ENCODE results near the gene RSPH1.

Gene RSPH1

DNA sequence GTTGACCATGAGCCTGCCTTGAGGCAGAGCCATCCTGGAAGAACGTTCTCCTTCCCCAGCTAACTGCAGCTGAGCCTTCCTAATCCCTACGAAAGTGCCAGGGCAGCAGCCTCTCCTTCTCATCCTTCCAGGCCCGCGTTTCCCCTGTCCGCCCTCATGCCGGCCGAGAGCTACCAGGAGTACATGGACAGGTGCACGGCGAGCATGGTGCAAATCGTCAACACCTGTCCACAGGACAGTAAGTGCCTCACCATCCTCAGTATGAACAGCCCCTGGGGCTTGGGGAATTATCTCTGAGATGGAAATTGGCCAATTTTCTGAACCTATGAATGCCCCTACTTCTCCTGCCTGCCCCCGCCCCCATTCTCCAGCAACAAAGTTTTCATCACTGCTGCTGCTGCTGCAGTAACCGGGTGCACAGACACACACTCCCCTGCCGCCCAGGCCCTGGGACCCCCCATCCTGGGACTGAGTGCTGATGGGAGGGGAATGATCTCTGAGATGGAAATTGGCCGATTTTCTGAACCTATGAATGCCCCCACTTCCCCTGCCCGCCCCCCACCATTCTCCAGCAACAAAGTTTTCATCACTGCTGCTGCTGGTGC, 52.7 kb downstream of the RSPH1 start:
- FAIRE-seq: no peak

DNA sequence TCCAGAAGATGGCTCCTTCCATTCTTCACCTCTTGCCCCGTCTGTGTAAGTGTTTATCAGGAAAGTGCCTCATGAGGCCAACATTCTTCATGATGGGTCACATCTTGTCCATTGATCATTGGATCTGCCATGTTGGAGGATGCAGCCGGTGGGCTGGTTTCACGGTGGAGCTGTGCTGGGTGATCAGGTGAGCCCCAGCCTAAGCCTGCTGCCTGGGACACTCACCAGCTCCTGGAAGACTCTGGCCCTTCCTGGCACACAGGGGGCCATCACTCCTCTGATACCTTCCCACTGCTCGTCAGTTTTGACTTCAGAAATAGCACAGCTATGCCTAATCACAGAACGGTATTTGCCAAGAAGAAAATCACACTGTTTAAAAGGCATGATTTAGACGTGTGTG, 54.1 kb downstream of the RSPH1 start:
- FAIRE-seq: no peak

DNA sequence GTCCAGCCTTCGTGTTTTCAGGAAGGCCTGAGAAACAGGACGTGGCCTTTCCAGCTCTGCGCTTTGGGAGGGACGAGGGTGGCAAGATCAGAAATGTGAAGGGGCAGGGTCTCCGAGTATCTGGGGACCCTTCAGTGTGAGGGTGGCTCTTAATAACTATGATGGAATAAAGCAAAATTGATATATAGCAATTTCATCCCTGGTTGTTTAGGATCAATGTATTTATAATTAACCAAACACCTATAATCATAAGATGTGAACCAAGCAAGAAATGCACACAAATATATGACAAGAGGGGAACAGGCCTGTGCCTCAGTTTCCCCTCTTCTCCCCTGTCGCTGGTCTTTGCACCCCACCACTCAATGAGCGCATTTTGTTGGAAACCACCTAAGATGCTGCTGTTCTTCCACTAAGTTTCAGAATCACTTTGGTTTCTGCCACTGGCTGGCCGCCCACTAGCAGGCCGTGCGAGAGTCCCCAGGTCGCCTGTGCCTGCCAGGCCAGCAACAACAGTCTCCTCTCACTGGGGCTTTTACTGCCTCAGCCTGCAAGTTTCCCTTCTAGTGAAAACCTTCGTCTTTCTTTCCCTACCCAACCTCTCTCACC, 55.7 kb downstream of the RSPH1 start:
- FAIRE-seq: no peak

DNA sequence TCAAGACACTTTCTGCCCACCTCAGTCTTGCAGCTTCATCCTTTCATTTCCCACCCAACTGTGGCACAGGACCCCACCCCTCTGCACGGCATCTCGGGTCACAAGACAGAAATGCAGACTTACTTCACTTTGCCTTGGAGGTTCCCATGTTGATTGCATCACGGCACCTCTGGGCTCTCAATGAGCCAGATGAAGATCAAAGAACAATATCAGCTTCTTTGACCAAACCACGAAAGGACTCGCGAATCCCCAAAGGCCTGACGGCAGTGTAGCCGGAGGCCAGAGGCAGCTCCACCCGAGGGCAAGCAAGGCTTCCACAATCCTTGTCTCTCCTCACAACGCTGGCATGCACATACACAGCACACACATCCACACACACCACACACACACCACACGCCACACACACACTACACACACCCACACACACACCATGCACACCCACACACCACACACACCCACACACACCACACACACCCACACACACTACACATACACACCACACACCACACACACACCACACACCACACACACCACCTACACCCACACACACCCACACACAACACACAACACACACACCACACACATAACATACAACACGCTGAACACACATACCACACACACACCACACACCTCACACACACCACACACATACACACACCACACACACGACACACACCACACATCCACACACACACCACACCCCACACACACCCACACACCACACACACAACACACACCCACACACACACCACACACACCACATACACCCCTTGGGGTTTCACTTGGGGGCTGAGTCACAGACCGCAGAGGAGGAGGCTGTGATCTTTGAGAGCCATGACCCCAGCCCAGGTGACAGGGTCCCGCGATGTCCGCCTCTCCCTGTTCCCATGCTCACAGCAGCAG, 56.5 kb downstream of the RSPH1 start:
- no peak for FAIRE-seq

DNA sequence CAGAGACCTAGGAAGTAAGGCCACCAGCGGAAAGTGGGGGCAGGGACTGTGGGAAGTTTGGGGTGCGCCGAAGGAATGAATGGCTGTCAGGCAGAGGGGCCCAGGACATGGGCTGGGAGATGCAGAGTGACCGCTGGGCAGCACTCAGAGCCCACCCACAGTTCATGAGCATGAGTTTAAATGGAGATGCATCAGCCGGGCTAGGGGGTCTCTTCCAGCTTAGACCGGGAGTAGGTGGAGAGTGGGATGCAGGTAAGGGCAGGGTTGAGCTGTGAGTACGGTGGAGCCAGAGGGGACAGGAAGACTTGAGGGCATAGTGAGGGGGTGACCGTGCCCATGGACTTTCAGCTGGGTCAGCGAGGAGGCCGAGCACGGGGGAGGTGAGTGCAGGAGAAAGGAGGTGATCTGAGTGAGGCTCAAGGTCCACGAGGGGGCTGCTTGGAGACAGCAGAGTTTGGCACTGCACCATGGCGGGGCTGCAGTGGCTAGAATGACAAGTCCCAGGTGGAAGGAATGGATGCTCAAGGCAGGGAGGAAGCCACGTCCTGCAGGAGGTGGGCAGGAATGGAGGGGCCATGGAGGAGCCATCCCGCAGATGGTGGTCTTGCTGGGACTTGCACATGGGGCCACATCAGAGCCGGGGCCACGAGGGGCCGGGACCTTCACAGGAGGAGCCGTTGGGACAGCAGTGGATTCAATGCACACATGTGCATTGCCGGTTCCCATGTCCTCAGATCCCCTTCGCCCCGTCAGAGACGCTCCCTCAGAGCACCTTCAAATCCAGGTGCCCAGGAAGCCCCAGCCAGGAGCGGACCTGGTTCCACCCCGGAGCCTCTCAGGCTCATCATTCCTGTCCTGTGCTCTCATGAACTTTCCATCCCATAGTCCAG, 57.5 kb downstream of the RSPH1 start:
- no peak for FAIRE-seq

DNA sequence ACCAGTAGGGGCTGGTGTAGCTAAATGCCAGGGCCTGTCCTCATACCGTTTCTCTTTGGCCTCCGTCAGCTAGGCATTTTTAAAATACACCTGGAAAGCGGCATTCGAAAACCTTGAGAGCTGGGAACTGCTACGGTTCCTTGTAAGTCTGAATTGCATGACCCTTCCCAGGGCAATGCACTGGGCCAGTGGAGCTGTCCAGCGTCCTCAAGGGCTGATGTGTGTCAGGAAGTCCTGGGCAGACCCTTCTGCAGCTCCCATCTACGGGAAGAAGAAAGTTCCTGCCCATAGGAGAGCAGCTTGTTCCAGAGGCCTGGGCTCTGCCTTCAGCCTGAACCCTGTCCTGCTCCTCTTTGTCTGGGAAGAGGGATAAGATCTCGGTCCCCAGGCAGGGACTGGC, 58.2 kb downstream of the RSPH1 start:
- no peak for FAIRE-seq

DNA sequence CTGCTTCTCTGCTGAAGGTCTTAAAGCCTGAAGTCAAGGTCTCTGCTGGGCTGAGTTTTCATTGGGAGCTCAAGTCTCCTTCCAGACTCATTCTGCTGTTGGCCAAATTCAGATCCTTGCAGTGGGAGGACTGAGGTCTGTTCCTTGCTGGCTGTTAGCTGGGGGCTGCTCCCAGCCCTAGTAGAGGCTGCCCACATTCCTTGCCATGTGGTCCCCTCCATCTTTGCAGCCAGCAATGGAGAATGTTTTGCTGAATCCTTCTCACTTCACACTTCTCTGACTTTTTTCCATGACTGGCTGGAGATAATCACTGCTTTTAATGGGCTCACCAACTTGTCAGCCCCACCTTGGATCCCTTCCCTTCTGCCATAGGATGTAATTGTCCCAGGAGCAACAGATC, 59.1 kb downstream of the RSPH1 start:
- no peak for FAIRE-seq

DNA sequence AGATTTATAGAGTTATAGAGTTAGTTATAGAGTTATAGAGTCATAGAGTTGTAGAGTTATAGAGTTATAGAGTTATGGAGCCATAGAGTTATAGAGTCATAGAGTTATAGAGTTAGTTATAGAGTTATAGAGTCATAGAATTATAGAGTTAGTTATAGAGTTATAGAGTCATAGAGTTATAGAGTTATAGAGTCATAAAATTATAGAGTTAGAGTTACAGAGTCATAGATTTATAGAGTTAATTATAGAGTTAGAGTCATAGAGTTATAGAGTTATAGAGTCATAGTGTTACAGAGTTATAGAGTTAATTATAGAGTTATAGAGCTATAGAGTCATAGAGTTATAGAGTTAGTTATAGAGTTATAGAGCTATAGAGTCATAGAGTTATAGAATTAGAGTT, 60.2 kb downstream of the RSPH1 start:
- no peak for FAIRE-seq

DNA sequence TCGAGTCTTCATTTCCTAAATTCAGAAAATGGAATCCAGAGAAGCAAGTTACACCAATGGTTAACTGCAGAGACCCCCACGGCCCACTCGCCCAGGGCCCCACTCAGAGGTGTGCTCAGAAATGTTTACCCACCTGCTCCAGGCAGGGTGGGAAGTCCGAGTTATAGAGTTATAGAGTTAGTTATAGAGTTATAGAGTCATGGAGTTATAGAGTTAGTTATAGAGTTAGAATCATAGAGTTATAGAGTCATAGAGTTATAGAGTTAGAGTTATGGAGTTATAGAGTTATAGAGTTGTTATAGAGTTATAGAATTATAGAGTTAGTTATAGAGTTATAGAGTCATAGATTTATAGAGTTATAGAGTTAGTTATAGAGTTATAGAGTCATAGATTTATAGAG, 60.6 kb downstream of the RSPH1 start:
- no peak for FAIRE-seq

DNA sequence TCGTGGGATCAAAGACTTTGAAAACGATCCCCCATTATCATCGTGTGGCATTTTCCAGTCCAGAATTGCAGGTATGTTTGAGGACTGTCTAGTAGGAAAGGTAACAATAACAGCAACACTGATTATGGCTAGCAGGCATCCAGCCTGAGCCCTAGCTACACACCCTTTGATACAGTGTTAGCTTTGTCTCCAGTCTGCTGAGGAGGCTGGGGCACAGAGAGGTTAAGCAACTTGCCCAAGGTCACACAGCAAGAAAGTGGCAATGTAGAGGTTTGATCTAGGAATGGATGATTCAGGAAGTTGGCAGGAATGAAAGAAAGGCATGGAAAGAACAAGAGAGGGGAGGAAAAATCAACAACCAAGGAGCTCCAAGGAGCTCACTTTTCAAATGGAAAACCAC, 61.1 kb downstream of the RSPH1 start:
- no peak for FAIRE-seq

DNA sequence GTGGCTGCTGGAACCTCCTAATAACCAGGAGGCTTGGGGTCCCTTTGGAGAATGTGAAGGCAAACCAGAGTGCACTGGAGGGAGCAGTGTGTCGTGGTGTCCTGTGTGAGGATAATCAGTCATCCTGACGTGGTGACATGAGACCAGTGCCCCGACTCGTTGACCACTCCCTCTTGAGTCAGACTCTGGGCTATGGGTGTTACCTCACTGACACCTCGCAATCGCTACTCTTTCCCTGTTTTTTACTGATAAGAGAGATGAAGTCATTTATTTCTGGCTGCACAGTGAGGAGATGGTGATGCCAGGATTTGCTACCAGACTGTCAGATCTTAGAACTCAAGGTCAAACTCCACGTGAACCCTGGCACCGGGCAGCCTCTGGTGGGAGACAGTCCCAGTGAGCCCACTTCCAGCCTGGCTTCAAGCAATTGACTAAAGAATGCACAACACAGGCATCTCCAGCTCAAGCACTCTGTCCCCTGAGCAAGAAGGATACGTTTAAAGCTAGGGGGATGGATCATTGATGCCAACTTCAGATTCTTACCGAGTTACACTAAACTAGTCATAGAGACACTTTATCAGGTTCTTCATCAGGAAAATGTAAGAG, 62.0 kb downstream of the RSPH1 start:
- no peak for FAIRE-seq

DNA sequence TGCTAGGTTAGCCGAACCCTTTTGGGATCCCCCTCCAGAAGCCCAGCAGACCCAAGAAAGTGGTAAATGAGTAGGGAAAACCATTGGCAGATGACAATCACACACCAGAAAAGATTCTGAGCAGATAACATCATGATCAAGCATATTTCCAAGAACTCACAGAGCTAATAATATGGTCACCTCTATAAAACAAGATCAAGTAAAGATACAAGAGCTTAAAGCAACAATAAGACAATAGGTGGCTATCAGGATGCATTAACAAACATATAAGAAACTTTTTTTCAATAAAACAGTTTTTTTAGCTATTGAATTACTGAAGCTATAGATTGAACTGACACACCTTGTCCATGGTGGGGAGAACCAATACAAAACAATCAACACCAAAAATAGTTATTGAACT, 63.3 kb downstream of the RSPH1 start:
- no peak for FAIRE-seq

DNA sequence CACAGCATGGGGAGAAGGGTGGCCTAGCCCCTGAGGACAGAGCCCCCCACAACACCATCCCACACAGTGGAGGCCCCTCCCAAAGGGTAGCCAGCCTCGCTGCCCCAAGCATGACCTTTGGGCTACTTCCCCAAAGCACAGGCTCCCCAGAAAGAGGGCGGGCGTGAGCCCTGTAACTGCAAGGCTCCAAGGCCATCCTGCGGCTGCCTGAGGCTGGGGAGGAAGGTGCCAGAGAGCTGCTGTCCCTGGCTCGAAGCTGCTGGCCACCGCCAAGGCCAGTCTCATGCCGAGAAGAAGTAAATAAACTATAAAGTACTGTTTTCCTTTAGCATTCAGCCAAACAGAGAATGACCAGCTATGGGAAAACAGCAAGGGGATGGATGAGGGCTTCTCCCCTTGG, 64.8 kb downstream of the RSPH1 start:
- no peak for FAIRE-seq

DNA sequence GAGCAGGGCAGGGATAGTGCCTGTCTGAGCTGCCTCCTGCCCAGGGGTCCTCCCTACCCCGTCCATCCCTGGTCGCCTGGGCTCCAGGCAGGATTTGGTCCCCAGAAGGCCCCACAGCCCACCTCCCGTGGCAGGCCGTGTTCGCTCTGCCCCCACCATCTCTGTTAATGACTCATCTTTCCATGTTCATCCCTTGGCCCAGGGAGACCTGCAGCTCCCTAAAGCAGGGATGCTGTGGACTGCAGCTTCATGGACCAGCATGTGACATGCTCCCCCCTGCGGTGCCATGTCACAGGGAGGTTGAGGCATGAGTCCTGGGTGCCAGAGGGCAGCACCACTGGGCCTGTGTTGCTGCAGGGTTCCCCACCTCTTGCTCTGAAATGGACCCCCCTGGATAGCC, 65.5 kb downstream of the RSPH1 start:
- FAIRE-seq: no peak

DNA sequence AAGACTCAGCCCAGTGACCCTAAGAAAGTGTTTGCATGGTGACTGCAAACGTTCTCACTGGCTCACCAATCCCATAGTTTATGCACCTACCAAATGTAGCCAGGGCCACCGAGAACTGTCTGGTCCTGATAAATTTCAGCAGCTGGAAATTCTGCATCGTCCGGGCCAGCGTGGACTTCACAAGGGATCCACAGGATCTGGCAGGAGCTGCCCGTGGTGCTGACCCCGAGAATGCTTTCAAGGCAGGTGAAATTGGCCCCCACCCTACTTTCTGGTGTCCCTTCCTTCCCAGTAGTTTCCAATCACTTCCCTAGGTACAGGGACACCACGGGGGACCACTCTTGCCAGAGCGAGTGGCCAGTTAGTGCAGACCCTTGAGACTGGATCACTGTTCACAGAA, 66.2 kb downstream of the RSPH1 start:
- no peak for FAIRE-seq

DNA sequence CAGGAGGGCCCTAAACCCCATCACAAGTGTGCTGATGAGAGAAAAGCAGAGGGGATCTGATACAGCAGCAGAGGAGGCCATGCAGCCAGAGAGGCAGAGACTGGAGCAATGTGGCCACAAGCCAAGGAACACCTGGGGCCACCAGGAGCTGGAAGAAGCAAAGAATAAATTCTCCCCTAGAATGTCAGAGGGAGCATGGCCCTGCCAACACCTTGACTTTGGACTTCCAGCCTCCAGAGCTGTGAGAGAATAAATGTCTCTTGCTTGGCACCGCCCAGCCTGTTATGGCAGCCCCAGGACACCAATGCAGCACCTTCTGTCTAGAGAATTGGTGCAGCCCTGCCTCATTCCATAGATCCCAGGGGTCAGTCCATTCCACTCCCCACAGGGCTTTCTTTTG, 67.0 kb downstream of the RSPH1 start:
- no peak for FAIRE-seq

DNA sequence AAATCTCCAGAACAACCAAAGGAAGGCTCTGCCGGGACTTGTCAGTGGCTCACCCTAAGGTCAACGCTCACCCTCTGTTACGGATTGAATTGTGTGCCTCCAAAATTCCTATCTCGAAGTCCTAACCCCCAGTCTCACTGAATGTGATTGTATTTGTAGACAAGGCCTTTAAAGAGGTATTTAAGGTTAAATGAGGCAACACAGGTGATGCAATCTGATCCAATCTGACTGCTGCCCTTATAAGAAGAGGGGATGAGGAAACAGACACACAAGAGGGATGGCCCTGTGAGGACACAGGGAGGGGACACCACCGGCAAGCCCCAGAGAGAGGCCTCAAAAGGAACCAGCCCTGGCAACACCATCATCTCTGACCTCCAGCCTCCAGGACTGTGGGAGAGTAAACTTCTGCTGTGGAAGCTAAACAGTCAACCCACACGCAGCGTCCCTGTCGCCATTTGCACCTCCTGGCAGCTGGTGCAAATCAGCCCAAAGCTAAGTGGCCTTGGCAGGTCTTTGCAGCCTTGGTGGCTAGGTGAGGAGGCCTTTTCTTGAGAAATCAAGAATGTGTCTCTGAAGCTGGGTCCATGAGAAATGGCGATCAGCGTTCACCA, 68.1 kb downstream of the RSPH1 start:
- no peak for FAIRE-seq

DNA sequence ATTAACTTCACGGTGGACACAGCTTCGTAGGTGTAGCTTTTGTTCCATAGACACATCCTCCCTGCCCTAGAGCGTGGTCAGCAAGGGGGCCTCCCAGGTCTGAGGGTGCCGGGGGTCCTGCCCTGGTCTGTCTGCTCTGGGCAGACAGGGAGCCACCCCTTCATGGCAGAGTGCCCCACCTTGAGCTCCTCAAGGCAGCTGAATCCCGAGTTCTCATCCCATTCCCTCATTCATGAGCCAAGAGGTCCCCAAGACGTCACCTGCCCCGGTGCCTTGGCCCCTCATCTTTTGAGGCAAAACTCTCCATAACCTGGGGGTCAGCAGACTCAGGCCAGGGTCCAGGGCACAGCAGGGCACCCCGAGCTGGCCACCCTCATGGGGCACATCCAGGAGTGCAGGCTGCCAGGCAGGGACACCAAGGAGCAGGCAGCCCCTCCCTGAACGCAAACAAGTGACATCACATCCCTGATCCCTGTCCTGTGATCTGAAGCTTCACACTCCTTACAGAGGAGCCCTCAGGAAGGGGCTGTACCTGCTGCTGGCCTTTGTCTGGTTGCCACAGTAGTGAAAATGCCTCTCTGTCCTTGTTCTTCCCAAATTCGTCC, 69.0 kb downstream of the RSPH1 start:
- no peak for FAIRE-seq

DNA sequence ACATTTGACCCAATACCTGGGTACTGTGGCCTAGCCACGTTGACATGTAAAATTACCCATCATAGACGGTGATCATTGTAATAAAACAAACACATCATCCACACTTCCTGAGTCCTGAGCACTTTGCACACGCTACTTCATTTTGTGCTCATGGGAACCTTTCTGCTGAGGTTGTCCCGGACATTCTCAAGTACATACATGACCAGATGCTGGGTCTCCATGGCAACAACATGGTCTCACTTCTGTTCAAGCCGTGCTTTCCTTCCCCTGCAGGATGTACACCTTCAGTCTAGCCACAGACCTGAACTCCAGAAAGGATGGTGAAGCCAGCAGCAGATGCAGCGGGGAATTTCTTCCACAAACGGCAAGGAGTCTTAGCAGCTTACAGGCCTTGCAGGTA, 69.6 kb downstream of the RSPH1 start:
- FAIRE-seq: no peak

DNA sequence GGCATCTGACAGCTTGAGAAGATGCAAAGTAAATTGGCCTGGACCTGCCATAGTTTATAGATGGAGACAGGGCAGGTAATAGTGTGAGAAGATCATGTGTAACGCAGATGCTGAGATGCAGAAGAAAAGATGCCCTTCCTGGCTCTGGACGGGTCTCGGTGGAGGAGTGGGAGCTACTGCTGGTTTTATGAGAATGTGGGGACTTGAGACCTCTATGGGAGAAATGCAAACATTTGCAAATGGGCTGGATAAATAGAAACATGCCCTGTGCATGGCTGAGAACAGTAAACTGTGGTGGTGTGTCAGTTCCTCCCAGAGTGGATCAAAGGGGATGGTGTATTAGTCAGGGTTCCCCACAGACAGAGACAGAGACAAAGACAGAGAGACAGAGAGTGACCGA, 70.4 kb downstream of the RSPH1 start:
- FAIRE-seq: no peak

DNA sequence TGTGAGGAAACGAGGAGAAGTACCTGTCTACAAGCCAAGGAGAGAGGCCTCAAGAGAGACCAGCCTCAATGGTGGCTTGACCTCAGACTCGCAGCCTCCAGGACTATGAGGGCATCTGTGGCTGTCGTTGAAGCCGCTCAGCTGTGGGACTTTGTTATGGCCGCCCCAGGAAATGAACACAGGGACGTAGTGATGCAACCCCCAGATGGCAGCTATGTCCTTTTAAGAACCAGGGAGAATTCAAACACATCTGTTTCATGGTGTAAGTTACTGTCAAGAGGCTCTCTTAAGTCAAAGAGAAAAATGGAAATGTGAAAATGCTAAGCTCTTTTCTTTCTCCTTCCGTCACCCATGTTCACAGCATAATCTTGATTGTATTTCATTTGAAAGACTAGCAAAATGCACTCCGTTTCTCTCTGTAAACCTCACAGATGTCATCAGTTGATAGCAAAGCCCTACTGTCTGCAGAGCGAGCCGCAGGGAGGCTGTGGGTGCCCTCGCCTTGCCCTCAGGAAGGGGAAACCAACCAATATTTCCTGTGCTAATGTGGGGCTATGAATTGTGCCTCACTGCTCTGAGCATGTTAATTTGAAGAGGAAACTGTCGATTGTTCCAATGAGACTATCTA, 71.0 kb downstream of the RSPH1 start:
- no peak for FAIRE-seq

Measured in G401.6 (cell line).